ENCODE measurements around the gene CDH4. TPM values are rescaled to one million over a fixed set of nuclear protein-coding genes. Genes with fewer than 3 reads are reported as not detected.

Gene CDH4
- total RNA-seq, 1 experiment from 2014 or later, result 0.13 TPM

DNA sequence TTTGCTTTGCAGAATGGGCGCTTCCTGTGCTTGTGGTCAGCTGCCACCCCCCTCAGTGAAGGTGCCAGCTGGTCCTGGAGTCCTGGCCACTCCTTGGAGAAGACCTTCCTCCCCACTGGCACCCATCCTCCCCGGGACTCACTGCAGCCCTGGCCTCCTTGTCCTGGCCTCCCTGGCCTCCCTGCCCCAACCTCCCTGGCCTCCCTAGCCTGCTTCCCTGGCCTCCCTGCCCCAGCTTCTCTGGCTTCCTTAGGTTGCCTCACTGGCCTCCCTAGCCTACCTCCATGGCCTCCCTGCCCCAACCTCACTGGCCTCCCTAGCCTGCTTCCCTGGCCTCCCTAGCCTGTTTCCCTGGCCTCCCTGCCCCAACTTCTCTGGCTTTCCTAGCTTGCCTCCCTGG, 297.8 kb downstream of the CDH4 start:
- H3K27me3 ChIP-seq (replicated peaks), result peaks cover 10% of the 10 kb centered on the region
- DNase-seq (ENCODE audit: low read depth in 1 of 2, low spot score in 2 of 2), result no peak
- H3K4me3 ChIP-seq, result no peak overlapping the region
- no peaks in the 10 kb centered on the region for H3K9me3 ChIP-seq (replicated peaks)
- H3K27ac ChIP-seq, result no peak overlapping the region
- H3K36me3 ChIP-seq, result no peaks in the 10 kb centered on the region
- peaks cover 3% of the 10 kb centered on the region for H3K4me1 ChIP-seq (replicated peaks)

DNA sequence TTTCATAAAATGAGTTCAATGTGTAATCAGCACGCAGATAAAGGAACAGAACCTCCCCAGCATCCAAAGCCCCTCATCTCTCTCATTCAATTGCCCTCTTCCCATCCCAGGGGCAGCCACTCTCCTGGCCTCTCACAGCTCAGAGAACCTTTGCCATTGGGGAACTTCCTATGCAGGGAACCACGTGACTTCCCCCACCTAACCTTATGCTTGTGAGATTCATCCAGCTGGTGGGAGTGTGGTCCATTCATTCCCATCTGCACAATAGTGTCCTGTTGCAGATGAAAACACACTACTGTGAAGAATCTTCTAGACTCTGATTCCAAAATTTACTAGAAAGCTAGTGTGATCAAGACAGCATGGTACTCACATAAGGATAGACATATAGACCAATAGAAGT, 299.3 kb downstream of the CDH4 start:
- Histone ChIP-seq H3K4me1 (replicated peaks) (peaks cover 15% of the 10 kb centered on the region), H3K27ac (no peak overlapping the region), H3K9me3 (replicated peaks) (no peaks in the 10 kb centered on the region), H3K27me3 (replicated peaks) (peaks cover 6% of the 10 kb centered on the region), H3K4me3 (no peak overlapping the region), H3K36me3 (no peaks in the 10 kb centered on the region)
- no peak for DNase-seq (ENCODE audit: low read depth in 1 of 2, low spot score in 2 of 2)

DNA sequence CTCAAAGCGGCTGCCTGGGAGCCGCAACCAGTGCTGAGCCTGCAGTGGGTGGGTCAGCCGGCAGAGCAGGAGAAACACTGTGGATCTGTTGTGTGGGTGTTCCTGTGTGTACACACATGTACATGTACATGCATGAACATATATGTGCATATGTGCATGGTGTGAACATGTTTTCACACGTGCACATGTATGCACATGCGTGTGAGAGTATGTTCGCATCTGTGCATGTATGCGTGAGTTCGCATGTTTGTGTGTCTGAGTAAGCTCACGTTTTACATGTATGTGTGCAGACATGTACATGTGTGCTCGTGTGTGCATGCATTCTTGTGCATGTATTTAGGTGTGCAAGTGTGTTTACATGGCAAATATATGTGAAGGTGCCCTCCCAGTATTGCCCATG, 302.6 kb downstream of the CDH4 start:
- H3K4me1 ChIP-seq (replicated peaks), result peaks cover 33% of the 10 kb centered on the region
- H3K27me3 ChIP-seq (replicated peaks), result no peaks in the 10 kb centered on the region; the same call in 1 of the 2 replicates
- no peak for DNase-seq (ENCODE audit: low read depth in 1 of 2, low spot score in 2 of 2)
- H3K9me3 ChIP-seq (replicated peaks), result no peaks in the 10 kb centered on the region; the same call in 1 of the 2 replicates
- no peak overlapping the region for H3K27ac ChIP-seq
- H3K4me3 ChIP-seq, result no peak overlapping the region
- no peaks in the 10 kb centered on the region for H3K36me3 ChIP-seq

DNA sequence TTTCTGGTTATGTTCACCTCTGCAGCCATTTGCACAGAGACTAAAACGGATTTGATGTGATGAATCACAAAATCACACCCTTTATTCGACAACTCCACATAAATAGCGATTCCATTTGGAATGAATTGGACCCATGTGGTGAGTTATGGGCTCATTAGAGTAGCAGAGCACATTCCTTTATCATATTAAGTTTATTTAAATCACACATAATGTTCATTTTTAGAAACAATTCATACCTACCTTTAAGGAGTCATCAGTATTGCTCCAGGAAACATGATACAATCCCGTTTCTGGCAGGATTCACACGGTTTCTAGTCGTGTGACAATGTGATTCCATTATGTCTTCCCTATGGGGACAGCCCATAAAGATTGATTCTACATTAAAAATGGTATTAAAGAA, 303.5 kb downstream of the CDH4 start:
- H3K4me1 ChIP-seq (replicated peaks), result peaks cover 41% of the 10 kb centered on the region
- no peaks in the 10 kb centered on the region; the same call in 1 of the 2 replicates for H3K27me3 ChIP-seq (replicated peaks)
- no peaks in the 10 kb centered on the region for H3K36me3 ChIP-seq
- no peak for DNase-seq (ENCODE audit: low read depth in 1 of 2, low spot score in 2 of 2)
- peak overlapping the region; percentile 54 for H3K27ac ChIP-seq
- H3K9me3 ChIP-seq (replicated peaks), result no peaks in the 10 kb centered on the region; the same call in 1 of the 2 replicates
- no peak overlapping the region for H3K4me3 ChIP-seq

DNA sequence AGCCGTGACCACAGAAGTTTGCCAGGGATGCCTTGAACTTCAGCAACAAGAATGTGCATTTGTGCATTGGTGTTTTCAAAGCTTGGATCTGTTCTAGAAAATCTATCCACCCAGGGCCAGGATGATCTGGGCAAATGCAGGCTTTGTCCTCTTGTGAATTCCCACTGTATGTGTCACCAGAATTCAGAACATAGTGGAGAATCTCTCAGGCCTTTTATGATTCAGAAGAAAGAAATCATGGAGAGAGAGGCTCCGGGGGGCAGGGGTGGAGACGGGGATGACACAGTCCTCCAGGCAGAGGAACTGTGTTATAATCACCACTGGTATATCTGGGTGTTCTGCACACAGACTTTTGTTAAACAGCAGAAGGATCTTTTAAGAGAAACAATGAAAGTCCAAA, 304.1 kb downstream of the CDH4 start:
- Histone ChIP-seq H3K4me3 (no peak overlapping the region), H3K36me3 (no peaks in the 10 kb centered on the region), H3K4me1 (replicated peaks) (peaks cover 43% of the 10 kb centered on the region), H3K27ac (peak overlapping the region; percentile 54), H3K27me3 (replicated peaks) (no peaks in the 10 kb centered on the region; the same call in 1 of the 2 replicates), H3K9me3 (replicated peaks) (no peaks in the 10 kb centered on the region; the same call in 1 of the 2 replicates)
- peak; percentile 88 to 89 for DNase-seq (ENCODE audit: low read depth in 1 of 2, low spot score in 2 of 2)

DNA sequence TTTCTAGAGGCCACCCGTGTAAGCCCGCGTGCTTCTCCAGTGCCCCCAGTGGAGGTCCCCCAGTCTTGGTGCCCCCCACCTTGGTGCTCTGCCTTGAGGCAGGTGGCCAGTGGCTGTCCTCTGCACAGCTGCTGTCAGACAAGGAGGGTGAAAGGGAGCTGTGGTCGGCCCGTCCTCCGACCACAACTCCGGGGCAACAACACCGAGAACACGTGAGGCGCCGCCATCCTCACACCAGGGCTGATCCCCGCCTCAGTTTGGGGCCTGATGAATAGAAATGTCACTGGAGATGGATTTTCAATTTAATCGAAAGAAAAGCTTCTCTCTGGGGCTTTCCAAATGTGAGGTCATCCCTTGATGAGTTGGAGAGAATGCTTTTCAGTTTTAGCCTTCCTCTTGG, 304.6 kb downstream of the CDH4 start:
- Histone ChIP-seq H3K4me1 (replicated peaks) (peaks cover 43% of the 10 kb centered on the region), H3K36me3 (no peaks in the 10 kb centered on the region), H3K27me3 (replicated peaks) (no peaks in the 10 kb centered on the region; the same call in 1 of the 2 replicates), H3K4me3 (no peak overlapping the region), H3K27ac (no peak overlapping the region), H3K9me3 (replicated peaks) (no peaks in the 10 kb centered on the region; the same call in 1 of the 2 replicates)
- DNase-seq (ENCODE audit: low read depth in 1 of 2, low spot score in 2 of 2), result no peak

DNA sequence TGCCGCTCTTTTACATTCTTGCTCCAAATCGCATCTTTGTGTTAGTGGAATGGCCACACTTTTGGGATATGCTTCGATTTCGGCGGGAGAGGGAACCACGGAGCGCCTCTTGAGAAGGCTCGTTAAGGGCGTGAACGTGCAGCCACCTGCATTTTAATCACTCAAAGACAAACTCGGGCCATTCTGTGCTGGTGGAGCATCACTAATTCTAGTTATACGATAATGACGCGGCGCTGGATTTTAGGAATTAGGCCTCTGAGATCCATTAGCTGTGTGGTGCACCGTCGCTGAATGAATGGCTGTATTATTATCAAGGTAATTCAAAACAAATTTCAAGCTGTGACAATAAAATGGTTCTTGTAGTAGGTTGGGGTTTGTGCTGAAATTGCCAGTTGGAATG, 305.6 kb downstream of the CDH4 start:
- no peak for DNase-seq (ENCODE audit: low read depth in 1 of 2, low spot score in 2 of 2)
- Histone ChIP-seq H3K27me3 (replicated peaks) (no peaks in the 10 kb centered on the region), H3K4me1 (replicated peaks) (peaks cover 43% of the 10 kb centered on the region), H3K36me3 (no peaks in the 10 kb centered on the region), H3K27ac (no peak overlapping the region), H3K4me3 (no peak overlapping the region), H3K9me3 (replicated peaks) (no peaks in the 10 kb centered on the region; the same call in 1 of the 2 replicates)

DNA sequence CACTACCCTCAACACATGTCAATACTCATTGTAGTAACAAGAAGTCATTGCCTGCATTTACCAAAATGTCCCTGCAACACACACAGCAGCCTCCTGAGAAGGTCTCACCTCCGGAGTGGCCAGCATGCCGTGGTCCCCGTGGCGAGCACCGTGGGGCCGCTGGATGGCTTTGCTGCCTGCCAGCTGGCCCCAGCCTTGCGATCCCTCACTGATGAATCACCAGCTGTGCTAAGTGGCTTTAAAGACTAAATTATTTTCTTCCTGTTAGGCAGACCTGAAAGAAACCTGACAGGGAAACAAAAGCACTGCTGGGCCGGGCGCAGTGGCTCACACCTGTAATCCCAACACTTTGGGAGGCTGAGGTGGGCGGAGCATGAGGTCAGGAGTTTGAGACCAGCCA, 306.7 kb downstream of the CDH4 start:
- Histone ChIP-seq H3K9me3 (replicated peaks) (no peaks in the 10 kb centered on the region; the same call in 1 of the 2 replicates), H3K36me3 (no peaks in the 10 kb centered on the region), H3K27ac (no peak overlapping the region), H3K4me1 (replicated peaks) (peaks cover 43% of the 10 kb centered on the region), H3K27me3 (replicated peaks) (no peaks in the 10 kb centered on the region), H3K4me3 (no peak overlapping the region)
- no peak for DNase-seq (ENCODE audit: low read depth in 1 of 2, low spot score in 2 of 2)

DNA sequence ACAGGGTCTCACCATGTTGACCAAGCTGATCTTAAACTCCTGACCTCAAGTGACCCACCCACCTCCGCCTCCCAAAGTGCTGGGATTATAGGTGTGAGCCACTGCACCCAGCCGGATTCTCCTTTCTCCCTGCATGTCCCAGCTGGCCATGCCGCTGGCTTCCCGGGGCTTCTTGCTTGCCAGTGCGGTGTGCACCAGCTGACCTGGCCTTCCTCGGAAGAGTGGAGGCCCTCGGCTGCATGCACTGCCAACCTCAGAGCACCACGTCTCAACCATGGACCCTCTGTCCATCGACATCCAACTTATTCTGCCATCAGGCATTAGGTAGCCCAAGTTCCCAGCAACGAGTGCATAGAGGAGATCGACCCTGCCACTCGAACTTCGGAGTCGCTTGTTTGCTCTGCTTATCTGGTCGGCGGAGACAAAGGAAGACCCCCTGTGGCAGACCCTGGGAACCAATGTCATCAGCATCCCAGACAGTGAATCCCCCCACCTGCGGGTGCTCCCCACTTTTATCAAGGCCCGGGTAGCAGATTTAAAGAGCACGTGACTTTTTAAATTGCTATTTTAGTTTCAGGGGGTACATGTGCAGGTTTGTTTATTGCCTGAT, 307.8 kb downstream of the CDH4 start:
- no peak for DNase-seq (ENCODE audit: low read depth in 1 of 2, low spot score in 2 of 2)
- peaks cover 40% of the 10 kb centered on the region for H3K4me1 ChIP-seq (replicated peaks)
- H3K36me3 ChIP-seq, result no peaks in the 10 kb centered on the region
- H3K4me3 ChIP-seq, result no peak overlapping the region
- no peak overlapping the region for H3K27ac ChIP-seq
- H3K27me3 ChIP-seq (replicated peaks), result no peaks in the 10 kb centered on the region
- H3K9me3 ChIP-seq (replicated peaks), result no peaks in the 10 kb centered on the region; the same call in 1 of the 2 replicates

DNA sequence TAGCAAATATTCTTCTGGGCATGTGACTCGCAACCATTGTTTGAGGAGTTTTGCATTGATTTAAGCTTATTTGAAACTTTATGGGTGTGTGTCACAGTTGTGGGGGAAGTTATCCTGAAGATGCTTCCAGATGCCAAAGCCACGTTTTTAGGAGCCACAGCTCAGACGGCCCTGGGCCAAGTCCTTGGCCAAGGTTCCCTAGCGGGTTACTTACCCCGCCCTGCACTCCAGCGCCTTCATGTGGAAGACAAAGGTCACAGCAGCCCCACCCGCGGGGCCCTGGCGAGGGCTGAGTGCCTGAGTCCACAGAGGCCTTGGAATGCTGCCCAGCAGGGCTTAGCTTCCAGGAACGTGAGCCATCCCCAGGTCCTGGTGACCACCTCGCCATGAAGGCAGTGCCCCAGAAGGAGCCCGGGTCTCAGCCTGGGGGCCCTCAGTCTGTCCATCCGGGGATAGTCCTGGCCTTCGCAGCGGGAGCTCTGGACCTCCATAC, 308.3 kb downstream of the CDH4 start:
- Histone ChIP-seq H3K27ac (no peak overlapping the region), H3K36me3 (no peaks in the 10 kb centered on the region), H3K9me3 (replicated peaks) (no peaks in the 10 kb centered on the region; the same call in 1 of the 2 replicates), H3K4me3 (no peak overlapping the region), H3K4me1 (replicated peaks) (peaks cover 34% of the 10 kb centered on the region), H3K27me3 (replicated peaks) (no peaks in the 10 kb centered on the region)
- peak; percentile 33 to 56 for DNase-seq (ENCODE audit: low read depth in 1 of 2, low spot score in 2 of 2)

DNA sequence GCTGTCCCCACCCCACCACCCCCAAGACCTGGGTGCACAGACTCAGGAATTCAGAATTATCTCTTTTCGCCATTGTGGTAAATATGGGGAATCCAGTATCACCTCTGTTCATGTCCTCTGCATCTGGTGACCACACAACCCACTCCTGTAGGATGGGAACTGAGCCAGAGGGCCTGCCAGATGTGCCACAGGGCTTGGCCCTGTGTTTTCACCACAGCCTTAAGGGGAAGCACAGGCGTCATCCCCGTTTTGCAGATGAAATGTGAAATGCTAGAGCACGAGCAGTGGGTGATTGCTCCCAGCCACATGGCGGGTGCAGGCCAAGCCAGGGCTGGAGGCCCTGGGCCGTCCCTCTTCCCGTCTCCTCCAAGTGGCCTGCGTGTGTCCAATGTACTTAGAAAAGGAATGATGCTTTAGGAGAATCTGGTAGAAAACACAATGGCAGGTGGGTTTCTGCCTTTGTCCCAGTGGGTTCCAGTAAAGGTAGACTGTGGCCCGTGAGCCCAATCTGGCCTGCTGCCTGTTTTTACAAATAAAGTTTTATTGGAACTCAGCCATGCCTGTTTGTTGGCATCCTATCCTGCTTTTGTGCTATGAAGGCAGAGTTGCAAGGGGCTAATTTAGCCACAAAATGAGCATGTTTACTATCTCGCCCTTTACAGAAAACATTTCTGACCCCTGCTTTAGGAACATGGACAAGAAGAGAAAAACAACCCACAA, 309.2 kb downstream of the CDH4 start:
- Histone ChIP-seq H3K27me3 (replicated peaks) (no peaks in the 10 kb centered on the region), H3K9me3 (replicated peaks) (no peaks in the 10 kb centered on the region; the same call in 1 of the 2 replicates), H3K4me1 (replicated peaks) (peaks cover 29% of the 10 kb centered on the region), H3K27ac (no peak overlapping the region), H3K4me3 (no peak overlapping the region), H3K36me3 (no peaks in the 10 kb centered on the region)
- DNase-seq (ENCODE audit: low read depth in 1 of 2, low spot score in 2 of 2), result no peak

DNA sequence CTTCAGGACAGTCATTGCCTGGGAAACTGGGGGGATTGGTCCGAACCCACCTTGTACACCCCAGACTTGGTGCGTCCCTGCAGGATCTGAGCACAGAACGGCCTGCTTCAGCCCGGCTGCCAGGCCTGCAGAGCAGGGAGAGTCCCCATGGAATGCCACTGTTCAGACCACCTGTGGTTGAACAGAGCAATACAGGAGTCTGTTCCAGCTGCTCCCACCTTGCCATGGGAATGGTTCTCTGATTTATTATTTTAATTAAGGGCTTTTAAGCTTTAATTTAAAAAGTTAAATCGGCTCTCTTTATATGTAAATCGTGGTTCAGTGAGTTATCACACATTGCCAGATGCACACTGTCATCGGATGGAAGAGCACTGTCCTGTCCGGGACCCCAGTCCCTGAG, 310.4 kb downstream of the CDH4 start:
- Histone ChIP-seq H3K27ac (no peak overlapping the region), H3K36me3 (no peaks in the 10 kb centered on the region), H3K27me3 (replicated peaks) (peaks cover 8% of the 10 kb centered on the region; the same call in 1 of the 2 replicates), H3K4me1 (replicated peaks) (peaks cover 19% of the 10 kb centered on the region), H3K9me3 (replicated peaks) (no peaks in the 10 kb centered on the region; the same call in 1 of the 2 replicates), H3K4me3 (no peak overlapping the region)
- no peak for DNase-seq (ENCODE audit: low read depth in 1 of 2, low spot score in 2 of 2)

DNA sequence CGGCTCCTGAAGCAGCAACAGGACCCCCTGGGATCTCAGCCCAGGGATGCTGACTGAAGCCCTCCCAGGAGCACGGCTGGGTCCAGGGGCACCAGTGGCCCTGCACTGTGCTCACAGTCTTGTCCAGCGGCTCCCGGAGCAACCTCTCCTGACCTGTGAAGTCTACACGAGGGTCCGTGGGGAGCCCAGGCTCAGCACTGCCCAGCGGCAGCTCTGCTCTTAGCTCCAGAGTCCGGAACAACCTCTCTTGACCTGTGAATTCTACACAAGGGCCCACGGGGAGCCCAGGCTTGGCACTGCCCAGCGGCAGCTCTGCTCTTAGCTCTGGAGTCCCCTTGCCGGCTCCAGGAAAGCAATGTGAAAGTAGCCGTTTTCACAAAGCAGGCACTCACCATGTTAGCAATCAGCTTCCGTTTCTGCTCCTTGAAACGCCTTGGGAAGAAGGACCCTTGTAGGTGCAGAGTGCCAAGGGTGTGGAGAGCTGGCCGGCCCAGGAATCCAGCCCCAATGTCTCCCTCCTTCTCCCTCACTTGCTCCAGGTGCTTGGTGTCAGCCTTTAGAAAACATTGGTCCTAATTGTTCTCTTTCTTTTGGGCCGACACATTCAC, 310.9 kb downstream of the CDH4 start:
- no peak overlapping the region for H3K27ac ChIP-seq
- peaks cover 19% of the 10 kb centered on the region for H3K4me1 ChIP-seq (replicated peaks)
- no peaks in the 10 kb centered on the region for H3K9me3 ChIP-seq (replicated peaks)
- H3K4me3 ChIP-seq, result no peak overlapping the region
- peaks cover 8% of the 10 kb centered on the region; the same call in 1 of the 2 replicates for H3K27me3 ChIP-seq (replicated peaks)
- no peaks in the 10 kb centered on the region for H3K36me3 ChIP-seq
- no peak for DNase-seq (ENCODE audit: low read depth in 1 of 2, low spot score in 2 of 2)

DNA sequence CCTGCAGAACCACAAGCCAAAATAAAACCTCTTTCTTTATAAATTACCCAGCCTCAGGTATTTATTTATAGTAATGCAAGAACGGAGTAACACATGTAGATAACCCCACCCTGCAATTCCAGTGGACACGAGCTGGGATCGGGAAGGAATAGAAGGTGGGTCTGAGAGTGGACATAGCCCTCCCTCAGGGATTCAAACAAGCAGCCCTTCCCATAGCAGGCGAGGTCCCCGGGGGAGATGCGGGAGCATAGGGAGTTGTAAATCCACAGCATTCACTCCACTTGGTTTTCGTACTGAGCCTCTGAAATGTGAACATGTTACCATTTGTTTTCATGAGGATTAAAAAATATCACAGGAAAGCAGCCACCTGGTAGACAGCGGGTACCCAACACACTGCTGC, 312.6 kb downstream of the CDH4 start:
- Histone ChIP-seq H3K27me3 (replicated peaks) (peaks cover 8% of the 10 kb centered on the region; the same call in 1 of the 2 replicates), H3K36me3 (no peaks in the 10 kb centered on the region), H3K9me3 (replicated peaks) (no peaks in the 10 kb centered on the region), H3K4me1 (replicated peaks) (peaks cover 10% of the 10 kb centered on the region), H3K27ac (no peak overlapping the region), H3K4me3 (no peak overlapping the region)
- no peak for DNase-seq (ENCODE audit: low read depth in 1 of 2, low spot score in 2 of 2)
